Measurements from ENCODE around the gene ALK. TPM values are rescaled to one million over a fixed set of nuclear protein-coding genes. Genes with fewer than 3 reads are reported as not detected.

ALK gene
- total and polyA plus RNA-seq, 12 donors = 0.09 to 1.8 (median 0.53) TPM; not detected in 1

DNA sequence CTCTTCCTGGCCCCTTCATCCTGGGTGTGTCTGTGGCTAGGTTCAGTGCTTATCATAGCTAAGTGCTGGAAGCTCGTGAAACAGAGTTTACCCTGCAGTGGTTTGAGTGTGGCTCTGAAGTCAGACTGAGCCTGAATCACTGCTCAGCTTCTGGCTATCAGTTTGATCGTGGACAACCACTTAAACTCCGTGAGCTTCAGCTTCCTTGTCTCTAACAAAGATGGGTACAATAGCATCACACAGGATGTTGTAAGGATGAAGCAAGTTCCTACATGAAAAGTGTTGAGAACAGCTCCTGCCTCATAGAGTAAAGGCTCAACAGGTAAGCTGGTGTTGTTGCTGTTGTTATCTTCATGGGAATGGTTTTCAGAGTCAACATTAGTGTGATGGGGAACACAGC lies 595.8 kb downstream of the ALK start:
- intact Hi-C loops (cut with DNase I) = no loop called here
- Histone ChIP-seq H3K9me3 (replicated peaks in 1 of 3) (no peaks in the 10 kb centered on the region), H3K27me3 (no peaks in the 10 kb centered on the region), H3K27ac (no peak overlapping the region), H3K36me3 (replicated peaks in 1 of 2) (no peaks in the 10 kb centered on the region), H3K4me1 (replicated peaks in 1 of 2) (no peaks in the 10 kb centered on the region), H3K4me3 (no peak overlapping the region)
- DNase-seq = no peak
- WGBS, 4 donors = 56 to 73% (median 66%) methylated on average over 2 to 3 of the region's 3 CpGs
- TF ChIP-seq, protein P1, sequence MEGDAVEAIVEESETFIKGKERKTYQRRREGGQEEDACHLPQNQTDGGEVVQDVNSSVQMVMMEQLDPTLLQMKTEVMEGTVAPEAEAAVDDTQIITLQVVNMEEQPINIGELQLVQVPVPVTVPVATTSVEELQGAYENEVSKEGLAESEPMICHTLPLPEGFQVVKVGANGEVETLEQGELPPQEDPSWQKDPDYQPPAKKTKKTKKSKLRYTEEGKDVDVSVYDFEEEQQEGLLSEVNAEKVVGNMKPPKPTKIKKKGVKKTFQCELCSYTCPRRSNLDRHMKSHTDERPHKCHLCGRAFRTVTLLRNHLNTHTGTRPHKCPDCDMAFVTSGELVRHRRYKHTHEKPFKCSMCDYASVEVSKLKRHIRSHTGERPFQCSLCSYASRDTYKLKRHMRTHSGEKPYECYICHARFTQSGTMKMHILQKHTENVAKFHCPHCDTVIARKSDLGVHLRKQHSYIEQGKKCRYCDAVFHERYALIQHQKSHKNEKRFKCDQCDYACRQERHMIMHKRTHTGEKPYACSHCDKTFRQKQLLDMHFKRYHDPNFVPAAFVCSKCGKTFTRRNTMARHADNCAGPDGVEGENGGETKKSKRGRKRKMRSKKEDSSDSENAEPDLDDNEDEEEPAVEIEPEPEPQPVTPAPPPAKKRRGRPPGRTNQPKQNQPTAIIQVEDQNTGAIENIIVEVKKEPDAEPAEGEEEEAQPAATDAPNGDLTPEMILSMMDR (IDR thresholded peaks at IDR 0.05) = no peak
- TF ChIP-seq POLR2A (IDR thresholded peaks at IDR 0.05) = no peak

DNA sequence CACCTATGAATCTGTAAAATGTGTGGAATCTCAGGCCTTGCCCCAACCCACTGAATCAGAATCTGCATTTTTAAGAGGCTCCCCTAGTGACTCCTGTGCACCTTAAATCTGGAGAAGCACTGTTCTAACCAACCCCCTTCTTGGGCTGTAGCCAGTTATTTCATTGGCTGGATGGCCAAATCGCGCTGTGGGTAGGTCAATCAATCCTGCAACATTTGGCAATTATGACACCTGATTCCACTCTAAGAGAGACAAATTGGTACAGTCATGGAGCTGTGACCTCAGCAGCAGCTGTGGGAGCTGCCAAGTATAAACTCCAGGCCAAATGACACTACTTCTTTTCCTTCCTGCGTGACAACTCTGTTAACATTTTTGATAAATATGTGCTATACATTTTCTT lies 597.4 kb downstream of the ALK start:
- intact Hi-C loops (cut with DNase I) = no loop called here
- 37 to 57% (median 44%) methylated on average over 3 of the region's 3 CpGs for WGBS, 4 donors
- no peak for TF ChIP-seq POLR2A (IDR thresholded peaks at IDR 0.05)
- TF ChIP-seq, protein P1 (IDR thresholded peaks at IDR 0.05) = no peak
- Histone ChIP-seq H3K27ac (no peak overlapping the region), H3K4me3 (no peak overlapping the region), H3K9me3 (replicated peaks in 1 of 3) (no peaks in the 10 kb centered on the region), H3K36me3 (replicated peaks in 1 of 2) (no peaks in the 10 kb centered on the region), H3K4me1 (replicated peaks in 1 of 2) (no peaks in the 10 kb centered on the region), H3K27me3 (no peaks in the 10 kb centered on the region)
- DNase-seq = no peak

GRCh38 chr2:29323301-29323700 lies 598.1 kb downstream of the ALK start:
- WGBS, 4 donors = 55 to 73% (median 60%) methylated on average over 2 of the region's 2 CpGs

DNA sequence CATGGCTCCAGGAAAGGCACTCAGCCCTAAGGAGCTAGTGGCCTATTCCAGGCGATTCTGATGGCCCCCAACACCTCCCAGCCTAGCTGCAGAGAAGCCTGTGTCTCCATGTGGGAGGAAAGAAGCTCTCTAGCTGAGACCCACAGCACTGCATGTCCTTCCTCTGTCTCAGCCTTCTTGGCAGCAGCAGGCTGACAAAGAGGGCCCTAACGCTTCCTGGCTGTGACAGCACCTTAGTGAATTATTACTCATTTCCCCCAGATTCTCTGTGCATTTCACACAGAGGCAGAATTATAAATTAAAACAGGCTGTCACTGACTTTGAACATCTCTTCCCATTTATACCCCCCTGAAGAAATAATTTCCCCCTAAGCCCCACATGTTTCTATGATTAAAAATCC lies 599.4 kb downstream of the ALK start:
- WGBS, 4 donors = 50 to 55% (median 54%) methylated on average over 2 of the region's 2 CpGs
- Histone ChIP-seq H3K4me3 (no peak overlapping the region), H3K27me3 (no peaks in the 10 kb centered on the region), H3K9me3 (replicated peaks in 1 of 3) (no peaks in the 10 kb centered on the region), H3K36me3 (replicated peaks in 1 of 2) (no peaks in the 10 kb centered on the region), H3K27ac (no peak overlapping the region), H3K4me1 (replicated peaks in 1 of 2) (no peaks in the 10 kb centered on the region)
- TF ChIP-seq POLR2A (IDR thresholded peaks at IDR 0.05) = no peak
- TF ChIP-seq, protein P1 (IDR thresholded peaks at IDR 0.05) = no peak
- intact Hi-C loops (cut with DNase I) = no loop called here
- DNase-seq = peak in 1 of 7 donors; percentile 15

More at GRCh38 chr2:29323301-29323700, 598.1 kb downstream of the ALK start:
- Histone ChIP-seq H3K27ac (no peak overlapping the region), H3K36me3 (replicated peaks in 1 of 2) (no peaks in the 10 kb centered on the region), H3K4me3 (no peak overlapping the region), H3K27me3 (no peaks in the 10 kb centered on the region), H3K4me1 (replicated peaks in 1 of 2) (no peaks in the 10 kb centered on the region), H3K9me3 (replicated peaks in 1 of 3) (no peaks in the 10 kb centered on the region)
- no peak for DNase-seq
- intact Hi-C loops (cut with DNase I) = no loop called here
- TF ChIP-seq, protein P1 (IDR thresholded peaks at IDR 0.05) = no peak
- no peak for TF ChIP-seq POLR2A (IDR thresholded peaks at IDR 0.05)
